ENCODE measurements around the gene GRID2. TPM values are rescaled to one million over a fixed set of nuclear protein-coding genes. Genes with fewer than 3 reads are reported as not detected.

The GRID2 gene
- total RNA-seq, 4 donors from 2014 or later: 0.33 TPM; not detected in 3

GRCh38 chr4:93199492-93199891 lies 895.7 kb downstream of the GRID2 start:
- 46 to 52% methylated on average over 2 of the region's 2 CpGs for WGBS, 2 donors
- TF ChIP-seq POLR2A (IDR thresholded peaks at IDR 0.05) (no peak), CTCF (IDR thresholded peaks at IDR 0.05) (peak in 5 of 6 experiments; percentile 34 to 80 (median 71))
- Histone ChIP-seq H3K9me3 (no peaks in the 10 kb centered on the region), H3K27me3 (no peaks in the 10 kb centered on the region), H3K27ac (no peak overlapping the region), H3K36me3 (no peaks in the 10 kb centered on the region), H3K4me3 (replicated peaks in 1 of 3) (no peak overlapping the region), H3K4me1 (no peaks in the 10 kb centered on the region)
- intact Hi-C loops (cut with DNase I): no loop called here
- DNase-seq: peak; percentile 10 to 33

GRCh38 chr4:93201471-93202096 lies 897.8 kb downstream of the GRID2 start:
- DNase-seq: no peak
- Histone ChIP-seq H3K4me1 (no peaks in the 10 kb centered on the region), H3K36me3 (no peaks in the 10 kb centered on the region), H3K9me3 (no peaks in the 10 kb centered on the region), H3K4me3 (replicated peaks in 1 of 3) (no peak overlapping the region), H3K27ac (no peak overlapping the region), H3K27me3 (no peaks in the 10 kb centered on the region)
- TF ChIP-seq POLR2A (IDR thresholded peaks at IDR 0.05) (no peak), CTCF (IDR thresholded peaks at IDR 0.05) (no peak)
- 68 to 74% methylated on average over 4 of the region's 4 CpGs for WGBS, 2 donors
- intact Hi-C loops (cut with DNase I): no loop called here

- no peaks in the 10 kb centered on the region for H3K9me3 ChIP-seq
- DNase-seq: no peak
- H3K27ac ChIP-seq: no peak overlapping the region
- no peak overlapping the region for H3K4me3 ChIP-seq (replicated peaks in 1 of 3)
- no peaks in the 10 kb centered on the region for H3K4me1 ChIP-seq
- TF ChIP-seq CTCF (IDR thresholded peaks at IDR 0.05) (no peak), POLR2A (IDR thresholded peaks at IDR 0.05) (no peak)
- intact Hi-C loops (cut with DNase I): no loop called here
- no peaks in the 10 kb centered on the region for H3K27me3 ChIP-seq
- 89 to 90% methylated on average over 4 of the region's 4 CpGs for WGBS, 2 donors
- H3K36me3 ChIP-seq: no peaks in the 10 kb centered on the region
Observed at GRCh38 chr4:93203708-93204107, 899.9 kb downstream of the GRID2 start.

GRCh38 chr4:93212250-93212649 lies 908.5 kb downstream of the GRID2 start:
- H3K4me3 ChIP-seq (replicated peaks in 1 of 3): no peak overlapping the region
- H3K36me3 ChIP-seq: no peaks in the 10 kb centered on the region
- H3K9me3 ChIP-seq: no peaks in the 10 kb centered on the region
- intact Hi-C loops (cut with DNase I): no loop called here
- WGBS, 2 donors: 92 to 96% methylated on average over 3 of the region's 3 CpGs
- H3K27ac ChIP-seq: no peak overlapping the region
- no peaks in the 10 kb centered on the region for H3K4me1 ChIP-seq
- DNase-seq: no peak
- H3K27me3 ChIP-seq: no peaks in the 10 kb centered on the region
- TF ChIP-seq POLR2A (IDR thresholded peaks at IDR 0.05) (no peak), CTCF (IDR thresholded peaks at IDR 0.05) (no peak)

- no peaks in the 10 kb centered on the region for H3K36me3 ChIP-seq
- no peak for DNase-seq
- WGBS, 2 donors: 84 to 87% methylated on average over 8 of the region's 8 CpGs
- intact Hi-C loops (cut with DNase I): no loop called here
- H3K4me3 ChIP-seq (replicated peaks in 1 of 3): no peak overlapping the region
- no peaks in the 10 kb centered on the region for H3K9me3 ChIP-seq
- no peak overlapping the region for H3K27ac ChIP-seq
- no peak for TF ChIP-seq POLR2A (IDR thresholded peaks at IDR 0.05)
- no peak for TF ChIP-seq CTCF (IDR thresholded peaks at IDR 0.05)
- H3K4me1 ChIP-seq: no peaks in the 10 kb centered on the region
- no peaks in the 10 kb centered on the region for H3K27me3 ChIP-seq
Observed at GRCh38 chr4:93216646-93217045, 912.9 kb downstream of the GRID2 start.

All from thyroid gland (tissue), 4 donors.